COLO668 (cell line): ENCODE measurements around the gene S100A4.

Source experiments
- DNase-seq: peaks from one replicate; lab custom pipeline; 2025; ENCODE audit not compliant: unreplicated experiment; lab: John Stamatoyannopoulos, UW

S100A4 gene

DNA sequence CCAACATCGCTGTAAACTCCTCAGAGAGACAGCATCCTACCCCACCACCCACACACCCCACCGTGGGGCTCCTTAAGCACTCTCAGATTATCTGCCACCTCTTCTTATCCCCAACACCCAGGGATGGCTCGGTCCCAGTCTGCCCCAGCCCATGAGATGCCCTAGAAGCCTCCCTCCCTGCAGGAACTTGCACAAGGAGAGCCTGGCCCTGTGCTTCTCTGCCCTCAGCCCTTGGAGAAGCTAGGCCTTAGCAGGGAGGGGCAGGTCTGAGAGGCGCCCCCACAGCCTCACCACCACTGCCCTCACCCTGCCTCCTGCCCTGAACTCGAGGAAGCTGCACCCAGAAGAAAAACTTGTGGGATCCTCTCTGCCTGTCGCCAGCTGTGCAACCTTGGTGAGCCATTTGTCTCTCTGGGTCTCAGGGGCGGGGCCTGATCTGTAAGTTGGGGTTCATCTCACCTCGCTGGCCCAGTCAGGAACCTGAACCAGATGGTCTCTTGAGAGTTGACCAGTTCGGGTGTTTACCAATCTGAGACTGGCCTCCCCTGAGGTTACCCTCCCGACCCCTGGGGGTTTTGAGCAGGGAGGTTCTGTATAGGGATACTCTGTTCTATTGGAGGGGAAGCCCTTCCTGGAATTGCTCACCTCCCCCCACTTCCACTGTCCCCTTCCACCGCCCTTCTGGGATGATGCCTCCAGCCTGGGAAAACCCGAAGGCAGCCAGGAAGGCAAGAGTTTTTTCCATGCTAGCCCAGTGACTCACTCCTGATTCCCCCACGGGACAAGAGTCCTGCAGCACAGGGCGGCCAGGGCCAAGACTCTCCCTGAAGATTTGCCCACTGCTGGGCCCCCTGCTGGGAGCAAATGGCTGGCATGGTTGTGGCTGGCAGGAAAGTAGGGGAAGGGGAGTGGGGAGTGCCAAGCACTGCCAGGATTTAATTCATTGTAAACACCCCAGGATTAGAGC lies 3.4 kb upstream of the S100A4 start, which contains the start of gene S100A3:
Gene S100A3, minus strand, starts transcription at position 537 of the 967 bp plus-strand sequence. CDS start 773 bp downstream, outside the sequence.
- no peak for DNase-seq

DNA sequence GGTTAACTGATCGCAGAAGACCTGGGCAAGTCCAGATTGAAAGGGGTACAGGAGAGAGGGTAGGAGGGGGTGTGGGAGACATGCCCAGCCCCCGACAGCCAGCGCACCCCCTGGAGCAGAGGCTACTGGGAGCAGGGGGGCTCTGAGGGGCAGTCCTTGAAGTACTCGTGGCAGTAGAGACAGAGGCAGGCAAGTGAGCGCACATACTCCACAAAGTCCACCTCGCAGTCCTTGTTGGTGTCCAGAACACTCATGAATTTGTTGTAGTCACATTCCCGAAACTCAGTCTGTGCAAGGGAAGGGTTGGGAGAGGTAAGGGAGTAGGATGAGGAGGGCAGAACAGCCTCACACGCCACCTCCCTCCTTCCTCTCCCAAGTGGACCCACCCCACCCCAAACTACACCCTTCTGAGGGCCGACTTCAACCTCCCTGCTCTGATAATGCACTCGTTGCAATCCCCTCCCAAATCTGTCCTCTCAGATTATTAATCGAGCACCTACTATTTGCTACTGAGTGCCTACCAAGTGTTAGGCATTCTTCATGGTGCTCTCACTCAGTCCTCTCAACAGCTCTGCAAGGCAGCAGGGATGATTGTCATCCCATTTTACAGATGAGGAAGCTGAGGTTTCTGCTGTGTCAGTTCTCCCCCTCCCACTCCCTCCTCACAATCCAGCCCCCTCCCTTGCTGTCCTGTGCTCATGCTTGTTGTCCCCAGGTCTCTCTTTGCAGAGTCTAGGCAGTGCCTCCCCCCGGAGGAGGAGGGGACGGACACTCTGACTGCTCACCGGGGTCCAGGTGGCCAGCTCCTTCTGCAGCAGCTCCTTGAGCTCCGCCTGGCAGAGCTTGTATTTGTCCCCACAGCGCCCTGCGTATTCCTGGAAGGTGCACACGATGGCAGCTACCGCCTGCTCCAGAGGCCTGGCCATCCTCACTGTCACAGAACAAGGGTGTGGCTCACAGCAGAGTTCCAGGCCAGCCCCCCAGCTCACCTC lies 2.2 kb upstream of the S100A4 start:
- DNase-seq, result no peak

DNA sequence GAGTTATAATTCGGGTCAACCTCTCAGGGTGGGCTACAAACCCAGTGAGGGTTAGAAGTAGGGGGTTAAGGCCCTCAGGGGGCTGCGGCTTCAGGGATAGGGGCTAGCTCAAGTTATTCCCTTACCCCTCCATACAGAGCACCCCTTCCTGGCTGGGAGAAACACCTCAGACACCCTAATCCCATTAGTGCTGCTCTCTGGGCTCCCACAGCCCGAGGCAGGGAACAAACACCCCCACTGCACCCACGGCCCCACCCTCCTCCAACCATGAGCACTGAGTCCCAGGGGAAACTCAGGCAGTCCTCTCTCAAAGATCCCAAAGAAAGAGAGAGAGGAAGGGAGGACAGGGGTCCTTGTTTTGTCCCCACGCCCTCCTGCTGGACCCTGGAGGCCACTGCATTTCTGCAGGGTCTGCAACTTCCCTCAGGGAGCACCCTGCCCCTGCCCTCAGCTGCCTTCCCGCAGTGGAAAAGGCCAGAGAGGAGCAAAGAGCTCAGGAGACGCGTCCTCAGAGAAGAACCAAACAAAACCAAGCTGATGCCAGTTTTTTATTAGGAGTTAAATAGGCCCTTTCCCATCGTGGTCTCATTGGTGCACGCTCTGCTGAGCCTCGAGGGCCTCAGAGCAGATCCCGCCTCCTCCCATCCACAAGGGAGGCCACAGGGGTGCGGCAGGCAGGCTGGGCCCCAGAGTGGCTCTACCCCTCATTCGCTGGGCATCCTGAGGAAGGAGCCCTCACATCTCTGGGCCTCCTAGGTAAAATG lies 1.4 kb upstream of the S100A4 start:
- no peak for DNase-seq

DNA sequence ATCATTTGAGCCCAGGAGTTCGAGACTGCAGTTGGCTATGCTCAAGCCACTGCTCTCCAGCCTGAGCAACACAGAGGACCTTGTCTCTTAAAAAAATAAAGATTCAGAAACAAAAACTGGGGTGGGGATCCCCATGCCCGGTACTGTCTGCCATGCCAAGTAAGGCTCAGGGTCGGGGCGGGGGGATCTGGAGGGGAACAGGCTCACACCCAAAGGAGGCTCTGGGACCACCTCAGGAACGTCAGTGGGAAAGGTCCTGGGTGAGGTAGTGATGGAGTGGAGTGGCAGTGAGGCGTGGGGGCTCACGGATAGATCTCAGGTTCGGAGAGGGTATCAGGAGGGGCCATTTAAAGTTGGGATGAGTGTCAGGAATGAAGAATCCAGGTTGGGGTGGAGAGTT lies 765 bp upstream of the S100A4 start:
- DNase-seq, result no peak

DNA sequence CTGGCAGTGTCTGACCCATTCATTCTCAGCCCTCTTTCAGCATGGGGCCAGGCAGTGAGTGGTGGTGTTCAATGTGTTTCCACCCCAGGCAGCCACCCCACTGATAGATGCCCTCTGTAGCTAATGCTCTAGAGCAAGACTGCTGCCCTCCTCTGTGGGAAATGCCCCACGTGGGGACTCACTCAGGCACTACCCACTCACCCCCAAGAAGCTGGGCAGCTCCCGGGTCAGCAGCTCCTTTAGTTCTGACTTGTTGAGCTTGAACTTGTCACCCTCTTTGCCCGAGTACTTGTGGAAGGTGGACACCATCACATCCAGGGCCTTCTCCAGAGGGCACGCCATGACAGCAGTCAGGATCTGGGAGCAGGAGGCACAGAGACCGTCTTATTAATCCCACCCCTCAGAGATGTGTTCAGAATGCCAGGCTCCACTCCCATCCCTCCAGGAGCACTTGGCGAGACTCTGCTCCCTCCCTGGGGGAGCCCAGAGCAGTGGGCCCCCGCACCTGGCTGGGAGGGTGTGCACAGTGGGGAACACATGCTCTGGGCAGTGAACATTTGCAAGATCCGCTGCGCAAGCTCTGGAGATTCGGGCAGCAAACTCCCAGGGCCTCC lies 1.0 kb downstream of the S100A4 start:
- DNase-seq, result no peak

DNA sequence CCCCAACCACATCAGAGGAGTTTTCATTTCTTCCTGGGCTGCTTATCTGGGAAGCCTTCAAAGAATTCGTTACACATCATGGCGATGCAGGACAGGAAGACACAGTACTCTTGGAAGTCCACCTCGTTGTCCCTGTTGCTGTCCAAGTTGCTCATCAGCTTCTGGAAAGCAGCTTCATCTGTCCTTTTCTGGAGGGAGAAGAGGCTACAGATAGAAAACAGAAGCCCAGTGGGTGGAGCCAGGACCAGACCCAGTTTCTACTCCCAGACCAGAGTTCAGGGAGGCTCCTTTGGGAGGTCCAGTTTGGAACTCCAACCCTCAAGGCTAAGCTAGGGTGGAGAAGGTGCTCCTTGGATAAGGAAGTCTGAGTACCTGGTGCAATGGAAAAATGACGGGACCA lies 1.9 kb downstream of the S100A4 start:
- DNase-seq, result no peak

DNA sequence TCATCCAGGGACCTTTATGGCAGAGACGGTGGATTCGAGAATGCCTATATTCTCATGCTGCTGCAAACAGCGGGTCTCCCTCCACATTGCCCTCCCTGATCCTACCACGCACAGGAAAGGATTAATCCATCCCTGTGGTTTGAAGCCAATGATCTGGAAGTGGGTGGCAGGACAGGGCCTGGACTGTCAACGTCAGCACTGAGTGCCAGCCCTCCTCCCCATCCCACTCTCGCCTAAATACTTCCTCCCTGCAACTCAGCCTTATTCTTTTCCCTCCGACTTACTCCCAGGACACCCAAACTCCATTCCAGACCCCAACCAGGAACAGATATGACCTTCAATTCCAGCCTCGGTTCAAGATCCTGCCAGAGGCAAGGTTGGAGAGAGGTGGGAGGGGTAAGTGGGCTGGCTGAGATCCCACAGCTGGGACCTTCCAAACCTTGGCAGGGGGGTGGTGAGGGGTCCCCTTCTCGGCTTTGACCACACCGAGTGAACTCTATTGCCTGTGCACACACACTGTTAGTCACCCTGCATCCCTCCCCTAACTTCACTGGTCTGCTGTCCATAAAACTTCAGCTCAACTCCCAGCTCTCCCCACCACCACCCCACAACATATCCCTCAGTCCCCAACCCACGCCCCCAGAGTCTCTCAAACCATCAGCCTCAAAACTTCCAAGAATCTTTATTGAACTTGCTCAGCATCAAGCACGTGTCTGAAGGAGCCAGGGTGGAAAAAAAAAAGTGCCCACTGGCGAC lies 2.5 kb downstream of the S100A4 start:
- DNase-seq, result no peak

DNA sequence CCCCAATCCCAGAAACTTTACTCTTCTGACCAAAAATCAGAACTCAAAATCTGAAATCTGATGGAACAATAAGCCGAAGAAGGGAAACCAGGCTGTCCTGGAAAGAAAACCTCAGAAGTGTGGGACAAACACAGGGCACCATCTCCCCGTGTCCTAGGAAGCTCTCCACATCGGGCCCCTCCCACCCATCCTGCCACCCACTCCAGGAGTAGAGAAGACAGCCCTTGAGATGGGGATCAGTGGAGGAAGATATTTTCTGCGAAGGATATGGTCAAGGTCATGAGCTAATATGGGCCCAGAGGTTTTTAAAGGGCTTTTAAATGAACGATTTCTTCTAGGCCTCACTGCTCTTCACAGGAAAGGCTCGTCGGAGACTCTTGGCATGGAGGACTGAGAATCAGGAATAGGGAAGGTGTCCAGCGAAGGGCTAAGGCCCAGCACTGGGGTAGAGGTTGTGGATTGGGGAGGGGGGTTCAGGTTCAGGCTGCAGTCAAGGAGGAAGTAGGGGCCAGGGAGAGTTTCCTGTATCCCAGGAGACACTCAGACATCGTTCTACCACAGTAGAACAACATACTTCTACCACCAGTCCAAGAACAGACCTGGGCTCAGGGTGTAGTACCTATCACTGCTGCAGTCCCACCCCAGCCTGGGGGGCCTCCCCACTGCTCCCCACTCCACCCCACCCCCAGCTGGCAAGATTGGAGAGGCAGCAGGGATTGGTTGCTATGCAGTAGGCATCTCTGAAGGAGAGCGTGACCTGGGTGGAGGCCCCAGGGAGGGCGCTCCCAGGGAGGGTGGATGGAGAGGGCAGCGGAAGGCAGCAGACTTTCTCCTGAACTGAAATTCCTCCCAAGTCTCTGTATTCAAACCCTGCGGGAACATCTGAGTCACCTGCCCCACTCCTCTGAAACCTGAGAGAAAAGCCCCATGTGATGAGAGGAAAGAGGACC lies 3.7 kb downstream of the S100A4 start:
- no peak for DNase-seq

DNA sequence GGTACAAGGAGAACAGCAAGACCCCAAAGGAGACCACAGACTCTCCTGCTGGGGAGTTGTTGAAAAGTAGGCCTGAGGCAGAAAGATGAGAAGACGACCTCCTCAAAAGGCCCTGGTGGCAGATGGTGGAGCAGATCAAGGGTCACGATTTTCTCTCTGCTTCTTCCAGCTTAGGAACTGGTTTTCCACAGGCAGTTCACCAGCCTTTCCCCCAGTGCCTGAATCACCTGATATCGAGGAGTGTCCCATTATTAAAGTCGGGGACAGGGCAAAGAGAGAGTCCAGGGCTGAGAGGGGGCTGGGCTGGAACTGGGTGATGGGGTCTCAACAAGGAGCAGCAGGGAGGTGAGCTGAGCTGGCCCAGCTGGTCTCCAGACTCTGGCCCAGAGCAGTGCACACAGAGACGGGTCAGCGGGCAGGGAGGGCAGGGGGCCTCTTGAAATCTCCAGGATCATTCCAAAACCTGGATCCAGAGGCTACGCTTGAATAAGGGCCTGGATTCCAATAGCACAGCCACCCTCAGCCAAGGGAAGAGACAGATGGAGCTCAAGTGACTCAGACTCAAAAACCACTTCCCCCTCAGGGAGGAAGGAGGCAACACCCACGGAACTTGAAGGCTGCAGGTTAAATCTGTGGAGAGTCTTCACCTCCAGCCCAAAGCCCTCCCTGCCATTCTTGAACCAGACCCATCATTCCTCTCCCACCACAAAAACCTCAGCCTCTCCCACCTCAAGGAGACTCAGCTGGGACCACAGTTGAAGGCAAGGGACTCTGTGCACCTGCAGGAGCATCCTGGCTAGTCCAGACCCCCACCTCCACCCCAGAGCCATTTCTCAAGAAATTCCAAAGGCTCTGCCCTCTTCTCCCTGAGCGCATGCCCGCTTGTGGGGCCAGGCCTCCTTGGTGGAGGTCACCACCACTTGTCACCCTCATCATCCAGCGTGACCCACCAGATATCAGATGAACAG lies 4.9 kb downstream of the S100A4 start, which contains the start of gene S100A5:
Gene S100A5, minus strand, starts transcription at position 541 of the 968 bp plus-strand sequence. CDS start 743 bp downstream, outside the sequence.
- DNase-seq, result no peak

DNA sequence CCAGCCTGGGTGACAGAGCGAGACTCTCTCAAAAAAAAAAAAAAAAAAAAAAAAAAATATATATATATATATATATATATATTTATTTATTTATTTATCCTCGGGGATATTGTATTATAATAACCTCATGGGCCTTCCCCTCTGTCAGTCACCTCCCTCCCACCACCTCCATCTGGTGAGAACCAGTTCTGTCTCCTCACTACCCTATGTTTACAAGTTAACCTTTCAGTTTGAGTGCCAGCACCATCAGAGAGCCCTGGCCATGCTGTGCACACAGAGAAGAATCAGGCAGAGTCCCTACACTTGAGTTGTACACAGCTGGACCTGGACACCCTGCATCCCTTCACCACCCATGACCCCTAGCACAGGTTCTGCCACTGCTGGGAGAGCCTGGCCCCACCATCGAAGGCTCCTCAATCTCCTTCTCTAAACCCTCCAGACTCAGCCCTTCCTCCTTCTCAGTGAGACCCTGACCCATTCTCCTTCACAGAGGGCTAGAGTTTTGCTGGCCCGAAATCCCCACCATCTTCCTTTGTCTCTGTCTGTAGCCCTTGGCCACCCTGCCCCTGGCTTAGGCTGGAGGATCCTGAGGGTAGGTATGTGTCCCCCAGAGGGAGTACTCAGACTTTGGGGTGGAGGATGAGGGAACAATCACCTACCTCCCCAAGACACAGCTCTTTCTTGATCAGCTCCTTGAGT lies 6.1 kb downstream of the S100A4 start:
- DNase-seq, result peak; percentile 24

DNA sequence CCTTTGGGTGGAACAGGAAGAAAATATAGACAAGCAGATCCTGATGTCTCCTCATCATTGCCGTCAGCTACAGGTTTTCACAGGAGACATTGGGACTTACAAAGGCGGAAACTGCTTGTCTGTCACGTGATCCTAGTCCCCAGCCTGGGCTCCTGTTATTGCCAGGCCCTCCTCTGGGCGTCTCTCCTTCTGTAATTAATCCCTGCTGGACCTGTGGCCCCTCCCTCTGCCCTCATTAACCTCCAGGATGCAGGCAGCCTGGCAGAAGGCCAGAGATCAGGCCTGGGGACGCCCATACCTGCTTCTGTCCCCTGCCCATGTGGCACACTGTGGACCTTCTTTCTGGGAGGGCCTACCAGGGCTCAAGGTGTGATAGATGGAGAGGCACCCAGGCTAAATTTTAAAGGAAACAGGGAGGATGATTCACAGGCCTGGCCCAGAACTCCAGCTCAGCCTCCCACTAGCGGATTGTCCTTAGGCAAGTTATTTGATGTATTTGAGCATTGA lies 7.2 kb downstream of the S100A4 start:
- peak; percentile 91 for DNase-seq

DNA sequence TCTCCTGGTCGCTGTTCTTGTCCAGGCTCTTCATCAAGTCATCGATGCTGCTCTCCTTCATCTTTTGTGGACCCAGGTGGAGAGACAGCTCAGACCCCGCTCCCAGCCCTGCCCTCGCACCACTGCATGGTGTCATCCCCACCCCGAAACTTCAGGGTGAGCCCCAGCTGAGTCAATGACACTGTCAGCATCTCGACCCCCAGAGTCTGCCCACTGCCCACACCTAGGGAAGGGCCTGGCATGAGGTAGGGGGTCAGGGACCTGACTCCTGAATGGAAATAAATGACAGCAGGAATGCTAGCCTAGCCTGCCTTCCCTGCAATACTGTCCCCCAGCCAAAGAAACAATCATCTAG lies 8.3 kb downstream of the S100A4 start:
- DNase-seq, result no peak

DNA sequence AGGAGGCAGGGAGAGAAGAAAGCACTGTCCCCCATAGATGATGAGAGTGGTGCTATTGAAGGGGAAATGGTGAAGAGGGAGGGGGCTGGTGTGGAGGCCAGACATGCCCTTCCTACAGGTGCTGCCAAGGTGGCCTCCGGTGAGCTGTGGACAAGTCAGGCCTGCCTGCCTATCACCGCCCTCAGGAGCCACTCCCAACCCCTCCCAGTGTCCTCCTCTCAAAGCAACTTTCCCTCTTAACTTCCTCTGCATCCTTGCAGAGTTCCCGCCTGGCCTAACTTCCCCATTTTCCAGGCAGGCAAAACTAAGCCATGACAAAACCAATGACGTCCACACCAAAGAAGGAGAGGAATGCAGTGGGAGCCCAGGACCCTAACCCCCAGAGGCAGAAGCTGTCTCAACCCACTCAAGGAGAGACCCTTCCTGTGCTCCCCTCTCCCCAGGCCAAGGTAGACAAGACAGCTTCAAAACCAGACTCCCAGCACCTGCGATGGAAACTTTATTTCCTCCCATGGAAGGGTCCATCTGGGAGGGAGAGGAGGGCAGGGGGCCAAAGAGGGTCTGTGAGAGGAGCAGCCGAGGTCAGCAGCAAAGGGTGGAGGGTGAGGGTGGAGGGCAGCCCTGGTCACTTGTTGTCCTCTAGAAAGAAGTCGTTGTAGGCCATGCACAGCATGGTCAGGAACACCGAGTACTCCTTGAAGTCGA lies 8.8 kb downstream of the S100A4 start:
- peak; percentile 32 for DNase-seq

DNA sequence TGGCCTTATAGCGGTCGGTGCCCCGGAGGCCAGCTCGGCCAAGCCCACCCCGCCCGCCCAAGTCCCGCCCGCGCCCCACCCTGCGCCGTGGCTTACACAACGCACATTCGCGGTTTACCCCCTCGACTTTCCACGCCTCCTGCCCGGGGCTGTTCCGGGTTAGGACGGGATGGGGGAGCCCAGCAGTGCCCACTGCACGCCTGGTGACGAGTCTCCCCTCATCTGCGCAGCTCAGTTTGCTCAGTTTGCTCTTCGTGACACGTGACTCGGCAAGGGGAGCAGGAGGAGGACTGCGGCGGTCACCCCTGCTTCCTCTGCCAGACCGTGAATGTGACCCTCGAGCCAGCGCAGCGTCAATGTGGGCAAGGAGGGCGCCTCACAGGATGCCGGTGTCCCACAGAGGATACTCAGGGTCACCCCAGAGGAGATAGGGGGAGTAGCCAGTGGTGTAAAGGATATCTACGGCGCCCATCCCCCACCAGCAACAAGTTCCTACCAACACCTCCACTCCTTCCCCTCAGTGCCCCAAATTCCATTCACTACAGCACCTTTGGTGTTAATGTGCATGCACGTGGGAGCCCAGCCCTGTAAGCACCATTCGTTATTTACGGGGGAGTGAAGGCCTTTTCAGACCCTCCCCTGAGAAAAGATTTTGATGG lies 9.5 kb downstream of the S100A4 start:
- DNase-seq, result peak; percentile 91
